Loucy (cell line): ENCODE results near the gene TYW5.

ENCODE experiments used
- H2AFZ ChIP-seq: fragments of 200-600 bp; sonication (generic); 2 replicates; pipeline ENCODE4 v1.6.0; 2016; ENCODE audit warnings: antibody characterized with exemption, mild to moderate bottlenecking, low read length, moderate library complexity
- H3F3A ChIP-seq: fragments of 200-600 bp; 2 replicates; pipeline ENCODE4 v1.6.0; 2016; ENCODE audit warnings: antibody characterized with exemption, low read depth, mild to moderate bottlenecking
- H3K27me3 ChIP-seq: fragments of 200-600 bp; sonication (generic); 2 replicates; pipeline ENCODE4 v1.6.1; 2014; ENCODE audit warnings: low read length, mild to moderate bottlenecking; ENCODE audit not compliant: insufficient read depth, poor library complexity, severe bottlenecking
- H3K36me3 ChIP-seq: fragments of 200-600 bp; sonication (generic); 2 replicates; pipeline ENCODE4 v1.6.1; 2016; ENCODE audit warnings: low read length; ENCODE audit not compliant: insufficient read depth
- H3K4me1 ChIP-seq: fragments of 200-600 bp; sonication (generic); 2 replicates; pipeline ENCODE4 v1.5.1; 2014; ENCODE audit warnings: low read length, mild to moderate bottlenecking; ENCODE audit not compliant: insufficient read depth, poor library complexity, severe bottlenecking
- H3K4me2 ChIP-seq: fragments of 200-600 bp; sonication (generic); 2 replicates; pipeline ENCODE4 v1.6.0; 2014; ENCODE audit warnings: antibody characterized with exemption, low read length, low read depth, mild to moderate bottlenecking; ENCODE audit not compliant: poor library complexity, severe bottlenecking
- H3K4me3 ChIP-seq: fragments of 200-600 bp; sonication (generic); 2 replicates; pipeline ENCODE4 v1.5.1; 2014; ENCODE audit warnings: low read length, mild to moderate bottlenecking, mixed read lengths; ENCODE audit not compliant: poor library complexity, severe bottlenecking
- H3K79me2 ChIP-seq: fragments of 200-600 bp; sonication (generic); 2 replicates; pipeline ENCODE4 v1.6.1; 2014; ENCODE audit warnings: low read length; ENCODE audit not compliant: insufficient read depth
- H3K9ac ChIP-seq: fragments of 200-600 bp; sonication (generic); 2 replicates; pipeline ENCODE4 v1.6.0; 2014; ENCODE audit warnings: mild to moderate bottlenecking, low read depth, low read length, moderate library complexity; ENCODE audit not compliant: poor library complexity, severe bottlenecking
- H3K9me2 ChIP-seq: fragments of 200-600 bp; sonication (generic); replicated peaks from 2 replicates; pipeline ENCODE4 v1.6.1; 2016; ENCODE audit warnings: low read depth, low read length, mixed read lengths
- H3K9me3 ChIP-seq: fragments of 200-600 bp; sonication (generic); 2 replicates; pipeline ENCODE4 v1.6.1; 2014; ENCODE audit warnings: mild to moderate bottlenecking, antibody characterized with exemption, low read length, low read depth; ENCODE audit not compliant: insufficient read depth
- H4K20me1 ChIP-seq: fragments of 200-600 bp; sonication (generic); 2 replicates; pipeline ENCODE4 v1.6.0; 2014; ENCODE audit warnings: antibody characterized with exemption, low read length, mild to moderate bottlenecking; ENCODE audit not compliant: insufficient read depth, poor library complexity, severe bottlenecking
- CTCF ChIP-seq: fragments of 200-600 bp; sonication (generic); conservative IDR thresholded peaks from 2 replicates; pipeline ENCODE4 v1.5.1; 2014; ENCODE audit warnings: mild to moderate bottlenecking, antibody characterized with exemption, low read length
- EZH2phosphoT487 ChIP-seq: fragments of 200-600 bp; IDR thresholded peaks from 2 replicates; pipeline ENCODE4 v1.6.1; 2018; ENCODE audit warnings: antibody characterized with exemption, mild to moderate bottlenecking, moderate library complexity, borderline replicate concordance

Gene TYW5

GRCh38 chr2:199926806-199927205, 28.5 kb downstream of the TYW5 start:
- no peaks in the 10 kb centered on the region for H3K9me2 ChIP-seq
- H3K9ac ChIP-seq = no peak overlapping the region
- no peaks in the 10 kb centered on the region; the same call in 1 of the 2 replicates for H3F3A ChIP-seq
- peaks cover 51% of the 10 kb centered on the region for H4K20me1 ChIP-seq
- H3K27me3 ChIP-seq = no peaks in the 10 kb centered on the region
- H3K9me3 ChIP-seq = no peaks in the 10 kb centered on the region
- H3K4me2 ChIP-seq = no peak overlapping the region
- peaks cover 53% of the 10 kb centered on the region for H3K79me2 ChIP-seq
- no peak for TF ChIP-seq EZH2phosphoT487
- TF ChIP-seq CTCF = no peak
- H3K36me3 ChIP-seq = peaks cover 44% of the 10 kb centered on the region; the same call in 1 of the 2 replicates
- H3K4me1 ChIP-seq = peaks cover 12% of the 10 kb centered on the region
- no peak overlapping the region for H3K4me3 ChIP-seq
- H2AFZ ChIP-seq = no peak overlapping the region

- Histone ChIP-seq H3F3A (no peaks in the 10 kb centered on the region; the same call in 1 of the 2 replicates), H3K27me3 (no peaks in the 10 kb centered on the region), H4K20me1 (peaks cover 70% of the 10 kb centered on the region), H3K4me2 (peak overlapping the region; percentile 46), H3K4me3 (no peak overlapping the region), H3K9me2 (no peaks in the 10 kb centered on the region), H2AFZ (no peak overlapping the region), H3K79me2 (peaks cover 77% of the 10 kb centered on the region), H3K4me1 (peaks cover 12% of the 10 kb centered on the region), H3K36me3 (peaks cover 48% of the 10 kb centered on the region; the same call in 1 of the 2 replicates), H3K9ac (no peak overlapping the region), H3K9me3 (no peaks in the 10 kb centered on the region)
- TF ChIP-seq EZH2phosphoT487 (no peak), CTCF (no peak)
These were observed 31.4 kb downstream of the TYW5 start for GRCh38 chr2:199923924-199924323.

GRCh38 chr2:199922856-199923255, 32.4 kb downstream of the TYW5 start:
- peaks cover 12% of the 10 kb centered on the region for H3K4me1 ChIP-seq
- H3K27me3 ChIP-seq = no peaks in the 10 kb centered on the region
- H2AFZ ChIP-seq = no peak overlapping the region
- no peak overlapping the region for H3K9ac ChIP-seq
- H3F3A ChIP-seq = no peaks in the 10 kb centered on the region
- peaks cover 85% of the 10 kb centered on the region for H3K79me2 ChIP-seq
- H3K9me3 ChIP-seq = no peaks in the 10 kb centered on the region
- peaks cover 51% of the 10 kb centered on the region; the same call in 1 of the 2 replicates for H3K36me3 ChIP-seq
- no peaks in the 10 kb centered on the region for H3K9me2 ChIP-seq
- H3K4me2 ChIP-seq = peak overlapping the region; percentile 46
- H4K20me1 ChIP-seq = peaks cover 64% of the 10 kb centered on the region
- no peak for TF ChIP-seq CTCF
- no peak for TF ChIP-seq EZH2phosphoT487
- H3K4me3 ChIP-seq = peak overlapping the region; percentile 3
